Heart left ventricle (tissue), 13 donors: ENCODE data around the gene TRIM59.

ENCODE experiments used
- POLR2A ChIP-seq, 2 donors: fragments of 450-650 bp; IDR thresholded peaks; one replicate each; pipeline ENCODE4 v1.6.1; 2017; ENCODE audit warnings: antibody characterized with exemption in 2 of 2, mild to moderate bottlenecking in 2 of 2, moderate library complexity in 2 of 2
- TF ChIP-seq, protein P1 (sequence below), 12 donors: fragments of 200-600 bp; sonication (generic) in 4 of 12; IDR thresholded peaks; one replicate each; pipeline versions ENCODE4 v1.5.0 to v1.8.0; 2018 to 2022; ENCODE audit warnings: antibody characterized with exemption in 12 of 12, mild to moderate bottlenecking in 5 of 12
- donor health status: ischemic (EF 13 %, LVEDD 7.1; RV severe dilation, severe dysfunction).
- donor health status: DM: no; HTN: yes; CAD: no.
- donor health status: DM: no; HTN: no; CAD: no.
- donor health status: ischemic (EF 25% LVEDD 6.9; RV normal size, moderate dysfunction).
- donor health status: ischemic (EF 25% LVEDD 5.7; RV mildly dilated, moderate dysfunction).
- donor health status: ischemic (EF 35%, LVEDD 5.7; RV mildly dilated, moderate dysfunction).
- donor health status: nonischemic (EF 11% LVEDD 7.7; RV severe dilation, severe dysfunction).
- donor health status: DM: yes; HTN: yes; CAD: no.
- donor health status: PGD.
- donor health status: ischemic (EF 29% LVEDD 5.4; RV normal size, mild dysfunction).
- donor health status: nonischemic (EF 23%, LVEDD 6.1; RV moderate dilation, normal function).

DNA sequence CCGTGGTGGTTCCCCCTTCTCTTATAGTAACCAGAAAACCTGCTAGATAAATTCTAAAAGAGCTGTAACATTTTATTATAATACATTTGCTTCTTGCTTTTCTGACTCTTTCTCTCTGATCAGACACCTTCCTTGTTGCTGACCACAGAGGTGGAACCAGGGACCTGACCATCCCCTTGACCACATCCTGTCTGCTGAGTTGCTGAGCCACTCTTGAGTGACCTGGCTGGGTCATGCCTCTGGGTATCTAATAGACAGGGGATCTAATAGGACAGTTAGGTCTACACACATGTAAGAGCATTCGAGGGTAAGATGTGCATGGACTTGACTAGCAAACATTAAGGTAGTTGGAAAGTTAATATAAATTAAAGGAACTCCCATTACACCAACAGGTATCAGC lies 22.8 kb upstream of the TRIM59 start:
- TF ChIP-seq, protein P1, sequence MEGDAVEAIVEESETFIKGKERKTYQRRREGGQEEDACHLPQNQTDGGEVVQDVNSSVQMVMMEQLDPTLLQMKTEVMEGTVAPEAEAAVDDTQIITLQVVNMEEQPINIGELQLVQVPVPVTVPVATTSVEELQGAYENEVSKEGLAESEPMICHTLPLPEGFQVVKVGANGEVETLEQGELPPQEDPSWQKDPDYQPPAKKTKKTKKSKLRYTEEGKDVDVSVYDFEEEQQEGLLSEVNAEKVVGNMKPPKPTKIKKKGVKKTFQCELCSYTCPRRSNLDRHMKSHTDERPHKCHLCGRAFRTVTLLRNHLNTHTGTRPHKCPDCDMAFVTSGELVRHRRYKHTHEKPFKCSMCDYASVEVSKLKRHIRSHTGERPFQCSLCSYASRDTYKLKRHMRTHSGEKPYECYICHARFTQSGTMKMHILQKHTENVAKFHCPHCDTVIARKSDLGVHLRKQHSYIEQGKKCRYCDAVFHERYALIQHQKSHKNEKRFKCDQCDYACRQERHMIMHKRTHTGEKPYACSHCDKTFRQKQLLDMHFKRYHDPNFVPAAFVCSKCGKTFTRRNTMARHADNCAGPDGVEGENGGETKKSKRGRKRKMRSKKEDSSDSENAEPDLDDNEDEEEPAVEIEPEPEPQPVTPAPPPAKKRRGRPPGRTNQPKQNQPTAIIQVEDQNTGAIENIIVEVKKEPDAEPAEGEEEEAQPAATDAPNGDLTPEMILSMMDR (IDR thresholded peaks at IDR 0.05), result no peak
- TF ChIP-seq POLR2A (IDR thresholded peaks at IDR 0.05), result no peak
